H1 (cell line): ENCODE measurements around the gene MEFV. TPM values are rescaled to one million over a fixed set of nuclear protein-coding genes. Genes with fewer than 3 reads are reported as not detected.

Source experiments
- CTCF ChIA-PET: fragments of 300-600 bp; sonication (Branson Sonifier 250); formaldehyde crosslinking; loops from one replicate; lab custom pipeline; 2021; ENCODE audit not compliant: partially characterized antibody; lab: Charles Lee
- POLR2A ChIA-PET: fragments of 300-600 bp; sonication (Branson Sonifier 250); formaldehyde crosslinking; loops from one replicate; lab custom pipeline; 2021; ENCODE audit warnings: inconsistent platforms; ENCODE audit not compliant: partially characterized antibody; lab: Charles Lee
- DNase-seq, 2 experiments: peaks; one replicate each; pipeline versions ENCODE4 v3.0.0 to v3.0.0-alpha.2; 2010 to 2022; ENCODE audit warnings: low spot score in 2 of 2, low read depth in 1 of 2, mixed read lengths in 1 of 2
- FAIRE-seq: peaks from 2 replicates; lab custom pipeline; 2011; peaks lifted over from hg19 to GRCh38; lab: Jason Lieb, UNC
- H2AFZ ChIP-seq: 2 replicates; pipeline ENCODE4 v1.8.1; 2012; ENCODE audit warnings: low read length, inconsistent platforms
- H2AK5ac ChIP-seq: 2 replicates; pipeline ENCODE4 v1.6.1; 2013; ENCODE audit warnings: low read depth, low read length
- H2BK120ac ChIP-seq: replicated peaks from 2 replicates; pipeline ENCODE3; 2013; ENCODE audit warnings: low read depth, low read length, inconsistent platforms
- H2BK12ac ChIP-seq: 2 replicates; pipeline ENCODE4 v1.6.1; 2013; ENCODE audit warnings: low read depth, low read length
- H2BK15ac ChIP-seq: 2 replicates; pipeline ENCODE4 v1.6.1; 2013; ENCODE audit warnings: low read length
- H2BK20ac ChIP-seq: 2 replicates; pipeline ENCODE4 v1.6.1; 2013; ENCODE audit warnings: low read length
- H2BK5ac ChIP-seq: 2 replicates; pipeline ENCODE4 v1.6.1; 2013; ENCODE audit warnings: low read depth, low read length
- H3K14ac ChIP-seq: 2 replicates; pipeline ENCODE4 v1.6.1; 2013; ENCODE audit warnings: inconsistent platforms; ENCODE audit not compliant: insufficient read length
- H3K18ac ChIP-seq: 2 replicates; pipeline ENCODE4 v1.6.1; 2013; ENCODE audit warnings: low read length; ENCODE audit errors: extremely low read depth
- H3K23ac ChIP-seq: 2 replicates; pipeline ENCODE4 v1.6.1; 2013; ENCODE audit warnings: inconsistent platforms; ENCODE audit not compliant: insufficient read length
- H3K23me2 ChIP-seq: 2 replicates; pipeline ENCODE4 v1.6.1; 2013; ENCODE audit warnings: low read depth, low read length
- H3K27ac ChIP-seq: 2 replicates; pipeline ENCODE4 v1.6.1; 2011; ENCODE audit warnings: low read depth, low read length, inconsistent platforms
- H3K27me3 ChIP-seq, 4 experiments: replicated peaks in 1 of 4; 1 replicate in 1 of 4; 2 replicates in 3 of 4; pipeline versions ENCODE4 v1.6.1 to v1.8.1; 2011 to 2013; ENCODE audit warnings: low read length in 3 of 4, mild to moderate bottlenecking in 3 of 4, inconsistent platforms in 2 of 4, mixed read lengths in 2 of 4, moderate library complexity in 1 of 4; ENCODE audit not compliant: control insufficient read depth in 3 of 4, insufficient read depth in 3 of 4; ENCODE audit errors: extremely low read depth in 1 of 4
- H3K36me3 ChIP-seq, 4 experiments: 2 replicates each; pipeline versions ENCODE4 v1.6.1 to v1.8.1; 2011 to 2013; ENCODE audit warnings: mild to moderate bottlenecking in 4 of 4, low read length in 3 of 4, moderate library complexity in 2 of 4, control low read depth in 1 of 4, inconsistent platforms in 1 of 4; ENCODE audit not compliant: insufficient read depth in 4 of 4, control insufficient read depth in 2 of 4
- H3K4ac ChIP-seq: replicated peaks from 2 replicates; pipeline ENCODE3; 2013; ENCODE audit warnings: low read length, low read depth, mixed read lengths, inconsistent platforms; ENCODE audit not compliant: insufficient read length
- H3K4me1 ChIP-seq, 4 experiments: replicated peaks in 1 of 4; 1 replicate in 1 of 4; 2 replicates in 3 of 4; pipeline versions ENCODE4 v1.6.1 to v1.8.1; 2011 to 2013; ENCODE audit warnings: low read length in 3 of 4, inconsistent platforms in 2 of 4, mixed read lengths in 1 of 4; ENCODE audit not compliant: insufficient read depth in 4 of 4, control insufficient read depth in 3 of 4
- H3K4me2 ChIP-seq, 2 experiments: 2 replicates each; pipeline versions ENCODE4 v1.6.1 to v1.8.1; 2011 to 2013; ENCODE audit warnings: low read depth in 2 of 2, low read length in 2 of 2, control low read depth in 1 of 2, inconsistent platforms in 1 of 2, mild to moderate bottlenecking in 1 of 2; ENCODE audit not compliant: insufficient read depth in 1 of 2
- H3K4me3 ChIP-seq, 4 experiments: fragments of 200-600, 300-600 bp in 1 of 4; sonication (generic), shearing (Covaris generic), sonication (Bioruptor Twin) in 1 of 4; 2 replicates each; pipeline versions ENCODE4 v1.5.1 to v1.8.1; 2011 to 2016; ENCODE audit warnings: low read length in 4 of 4, low read depth in 3 of 4, control low read depth in 2 of 4, inconsistent platforms in 2 of 4, mild to moderate bottlenecking in 2 of 4, mixed read lengths in 1 of 4, moderate library complexity in 1 of 4; ENCODE audit not compliant: insufficient read depth in 2 of 4; ENCODE audit errors: extremely low read depth in 1 of 4
- H3K56ac ChIP-seq: replicated peaks from 2 replicates; pipeline ENCODE3; 2013; ENCODE audit warnings: low read depth, mild to moderate bottlenecking, mixed read lengths, low read length, inconsistent platforms; ENCODE audit not compliant: insufficient read length
- H3K79me1 ChIP-seq: 2 replicates; pipeline ENCODE4 v1.6.1; 2013; ENCODE audit warnings: low read depth, low read length, control low read depth
- H3K79me2 ChIP-seq, 2 experiments: 2 replicates each; pipeline versions ENCODE4 v1.6.1 to v1.8.1; 2012 to 2013; ENCODE audit warnings: low read length in 2 of 2, mild to moderate bottlenecking in 2 of 2, inconsistent platforms in 1 of 2; ENCODE audit not compliant: insufficient read depth in 2 of 2, control insufficient read depth in 1 of 2
- H3K9ac ChIP-seq, 4 experiments: replicated peaks in 1 of 4; 1 replicate in 1 of 4; 2 replicates in 3 of 4; pipeline versions ENCODE4 v1.6.1 to v1.8.1; 2011 to 2013; ENCODE audit warnings: low read depth in 3 of 4, low read length in 3 of 4, control low read depth in 2 of 4, mild to moderate bottlenecking in 2 of 4, moderate library complexity in 2 of 4, inconsistent platforms in 1 of 4; ENCODE audit errors: extremely low read depth in 1 of 4
- H3K9me3 ChIP-seq, 2 experiments: 2 replicates each; pipeline versions ENCODE4 v1.6.1 to v1.8.1; 2012 to 2013; ENCODE audit warnings: mild to moderate bottlenecking in 2 of 2, moderate library complexity in 2 of 2, control low read depth in 1 of 2, inconsistent platforms in 1 of 2, low read depth in 1 of 2, low read length in 1 of 2, mixed read lengths in 1 of 2; ENCODE audit not compliant: insufficient read depth in 2 of 2
- H4K20me1 ChIP-seq, 2 experiments: replicated peaks in 1 of 2; 2 replicates each; pipeline versions ENCODE3 to v1.8.1; 2011 to 2013; ENCODE audit warnings: inconsistent platforms in 2 of 2, low read length in 2 of 2, mild to moderate bottlenecking in 1 of 2; ENCODE audit not compliant: insufficient read depth in 2 of 2, control insufficient read depth in 1 of 2
- H4K5ac ChIP-seq: 2 replicates; pipeline ENCODE4 v1.6.1; 2013; ENCODE audit warnings: low read length, low read depth, mixed read lengths, inconsistent platforms; ENCODE audit not compliant: insufficient read length
- H4K8ac ChIP-seq: 2 replicates; pipeline ENCODE4 v1.8.0; 2013; ENCODE audit warnings: mild to moderate bottlenecking, moderate library complexity, low read length, inconsistent platforms; ENCODE audit not compliant: insufficient read depth; ENCODE audit errors: extremely low read depth
- H4K91ac ChIP-seq: replicated peaks from 2 replicates; pipeline ENCODE3; 2013; ENCODE audit warnings: low read length, mixed read lengths, inconsistent platforms; ENCODE audit not compliant: insufficient read length
- ASH2L ChIP-seq: fragments of 200-600, 300-600 bp; sonication (generic); IDR thresholded peaks from one replicate; pipeline ENCODE4 v1.7.1; 2017; ENCODE audit warnings: low read length
- CEBPB ChIP-seq: IDR thresholded peaks from 2 replicates; pipeline ENCODE4 v1.6.1; 2012; ENCODE audit warnings: low read depth, low read length
- CHD1 ChIP-seq: IDR thresholded peaks from 2 replicates; pipeline ENCODE4 v1.6.1; 2012; ENCODE audit warnings: low read depth, low read length, improper control_type of control experiment
- WGBS, 2 experiments: shearing (Covaris generic) in 1 of 2; methylation state at CpG; one replicate each; pipeline versions ENCODE4 v1.1.6 to v1.1.7; 2013 to 2015; ENCODE audit warnings: low lambda C conversion rate in 2 of 2, mixed read lengths in 2 of 2, inconsistent platforms in 1 of 2, low coverage in 1 of 2, missing lambda C conversion rate in 1 of 2; ENCODE audit not compliant: insufficient replicate concordance in 2 of 2, insufficient coverage in 1 of 2, insufficient read length in 1 of 2; ENCODE audit errors: extremely low coverage in 1 of 2, missing lambda C conversion rate in 1 of 2; 5-methylcytosine and 5-hydroxymethylcytosine counted together
- polyA plus RNA-seq, 7 experiments: library from polyadenylated mRNA; depleted of rRNA in 3 of 7; stranded (reverse) in 5 of 7; unstranded in 2 of 7; fragments of >200 nt in 5 of 7; fragments of 200-250 nt in 2 of 7; gene quantifications; 1 replicate in 5 of 7; 2 replicates in 1 of 7; 4 replicates in 1 of 7; pipeline versions ENCODE4 v1.2.1 to v1.2.3, GENCODE V29; 2011 to 2013; ENCODE audit warnings: missing spikeins in 2 of 7, mixed read lengths in 2 of 7
- total RNA-seq: library from RNA; stranded (reverse); fragmentation: NEBNext Ultra II Directional; extraction: Animal tissue kit (Norgen Biotek cat#: 25700); gene quantifications from 2 replicates; pipeline ENCODE4 v1.2.1, GENCODE V29; 2021
- TF ChIP-seq, protein P1 (sequence below), 3 experiments: IDR thresholded peaks; 1 replicate in 2 of 3; 2 replicates in 1 of 3; pipeline versions ENCODE4 v1.5.1 to v1.6.1; 2011; ENCODE audit warnings: low read length in 3 of 3, mild to moderate bottlenecking in 3 of 3, inconsistent platforms in 2 of 3, low read depth in 1 of 3, moderate library complexity in 1 of 3; ENCODE audit not compliant: insufficient read depth in 1 of 3; ENCODE audit errors: control extremely low read depth in 1 of 3

Gene MEFV
- total and polyA plus RNA-seq, 2 of the 8 experiments (the other 6 are each of a cell fraction or from before 2014, with no cell fraction given), result 0.03 TPM; not detected in 1

DNA sequence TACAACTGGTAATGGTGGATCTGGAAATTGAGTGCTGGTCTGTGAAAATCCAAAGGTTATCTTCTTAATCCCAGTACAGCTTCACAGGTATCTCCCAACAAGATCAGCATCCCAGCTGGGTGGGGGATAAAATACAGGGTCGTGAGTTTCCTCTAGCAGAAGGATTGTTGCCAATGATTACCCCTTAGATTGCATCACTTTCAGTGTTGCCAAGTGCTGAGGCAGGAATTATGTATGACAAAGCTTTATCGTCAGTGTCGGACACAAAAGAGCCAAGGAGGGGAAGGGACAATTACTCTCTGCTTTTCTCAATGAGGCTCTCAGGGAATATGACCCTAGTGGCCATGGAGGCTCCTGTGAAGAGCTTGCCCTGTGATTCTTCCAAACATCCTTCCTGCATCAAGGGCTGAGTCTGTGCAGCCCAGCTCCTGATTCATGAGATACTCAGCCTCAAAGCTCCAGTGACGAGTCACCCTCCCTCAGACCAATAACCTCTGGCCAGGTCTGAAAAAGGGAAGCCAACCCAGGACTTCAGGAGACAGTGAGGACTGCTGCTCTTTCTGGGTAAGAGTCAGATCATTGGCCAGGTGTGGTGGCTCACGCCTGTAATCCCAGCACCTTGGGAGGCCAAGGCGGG lies 53.4 kb downstream of the MEFV start:
- TF ChIP-seq, protein P1, sequence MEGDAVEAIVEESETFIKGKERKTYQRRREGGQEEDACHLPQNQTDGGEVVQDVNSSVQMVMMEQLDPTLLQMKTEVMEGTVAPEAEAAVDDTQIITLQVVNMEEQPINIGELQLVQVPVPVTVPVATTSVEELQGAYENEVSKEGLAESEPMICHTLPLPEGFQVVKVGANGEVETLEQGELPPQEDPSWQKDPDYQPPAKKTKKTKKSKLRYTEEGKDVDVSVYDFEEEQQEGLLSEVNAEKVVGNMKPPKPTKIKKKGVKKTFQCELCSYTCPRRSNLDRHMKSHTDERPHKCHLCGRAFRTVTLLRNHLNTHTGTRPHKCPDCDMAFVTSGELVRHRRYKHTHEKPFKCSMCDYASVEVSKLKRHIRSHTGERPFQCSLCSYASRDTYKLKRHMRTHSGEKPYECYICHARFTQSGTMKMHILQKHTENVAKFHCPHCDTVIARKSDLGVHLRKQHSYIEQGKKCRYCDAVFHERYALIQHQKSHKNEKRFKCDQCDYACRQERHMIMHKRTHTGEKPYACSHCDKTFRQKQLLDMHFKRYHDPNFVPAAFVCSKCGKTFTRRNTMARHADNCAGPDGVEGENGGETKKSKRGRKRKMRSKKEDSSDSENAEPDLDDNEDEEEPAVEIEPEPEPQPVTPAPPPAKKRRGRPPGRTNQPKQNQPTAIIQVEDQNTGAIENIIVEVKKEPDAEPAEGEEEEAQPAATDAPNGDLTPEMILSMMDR (IDR thresholded peaks at IDR 0.05; ENCODE audit: control extremely low read depth in 1 of 3, insufficient read depth in 1 of 3, low read depth in 1 of 3, low read length in 3 of 3), result no peak
- TF ChIP-seq CHD1 (no peak), ASH2L (no peak), CEBPB (no peak)
- Histone ChIP-seq H4K8ac (no peak overlapping the region), H2AFZ (no peak overlapping the region), H2BK20ac (no peak overlapping the region), H3K27ac (no peak overlapping the region), H2BK15ac (no peak overlapping the region), H2BK12ac (no peak overlapping the region), H3K4me3 (no peak overlapping the region), H4K5ac (no peak overlapping the region), H3K18ac (no peak overlapping the region), H2BK120ac (no peak overlapping the region), H3K23me2 (no peaks in the 10 kb centered on the region), H3K4me1 (no peaks in the 10 kb centered on the region), H3K36me3 (no peaks in the 10 kb centered on the region), H2AK5ac (no peak overlapping the region), H3K27me3 (no peaks in the 10 kb centered on the region; a peak in 1 of 7 replicates), H4K20me1 (no peaks in the 10 kb centered on the region), H2BK5ac (no peak overlapping the region), H3K4me2 (no peak overlapping the region), H3K4ac (no peak overlapping the region), H3K9me3 (peaks cover 22 to 31% of the 10 kb centered on the region in 2 experiments), H3K79me1 (no peaks in the 10 kb centered on the region), H3K79me2 (no peaks in the 10 kb centered on the region), H3K56ac (no peak overlapping the region), H3K9ac (no peak overlapping the region), H3K14ac (no peak overlapping the region), H3K23ac (no peak overlapping the region), H4K91ac (no peak overlapping the region)
- FAIRE-seq (no peak), DNase-seq (no peak)
- WGBS, 2 experiments, result 85% methylated on average over 6 of the region's 6 CpGs; no CpG with 5 or more reads in 1 of the 2 experiments
- POLR2A ChIA-PET, result interaction anchor here (1.2 kb wide), 1 partner anchor 32 kb away, joined by 3 read pairs; no protein-coding TSS in a partner anchor
- CTCF ChIA-PET, result no interaction called here
